GM21360 (cell line): ENCODE results near the gene SPATA9.
"Not testable (repeated sequence)": the region's sequence is repeated elsewhere in the genome, so short reads cannot be mapped to it uniquely, and the experiment has no call there.

ENCODE experiments used
- ATAC-seq: cut with Tn5 transposase; IDR thresholded peaks from one replicate; pipeline ENCODE4 v1.9.1; 2021; ENCODE audit warnings: mild to moderate bottlenecking, moderate library complexity; ENCODE audit not compliant: unreplicated experiment

The SPATA9 gene

GRCh38 chr5:95647886-95648860 lies 34.6 kb downstream of the SPATA9 start:
- no peak for ATAC-seq

- peak; percentile 96 for ATAC-seq
Observed at GRCh38 chr5:95646569-95647431, 36.0 kb downstream of the SPATA9 start, which contains the start of gene RFESD. Gene RFESD (plus strand): TSS chr5:95646777. CDS start chr5:95652272, 5,495 bp downstream.

GRCh38 chr5:95646226-95646568 lies 36.6 kb downstream of the SPATA9 start:
- ATAC-seq: not testable (repeated sequence)

- peak; percentile 44 for ATAC-seq
Observed at GRCh38 chr5:95644351-95645042, 38.3 kb downstream of the SPATA9 start.

- no peak for ATAC-seq
Observed at GRCh38 chr5:95643152-95643551, 39.6 kb downstream of the SPATA9 start.

GRCh38 chr5:95641741-95642220 lies 41.0 kb downstream of the SPATA9 start:
- no peak for ATAC-seq

GRCh38 chr5:95638632-95639031 lies 44.2 kb downstream of the SPATA9 start:
- ATAC-seq: no peak

- no peak for ATAC-seq
Observed at GRCh38 chr5:95634081-95634480, 48.7 kb downstream of the SPATA9 start.

- no peak for ATAC-seq
Observed at GRCh38 chr5:95633671-95634070, 49.1 kb downstream of the SPATA9 start.

GRCh38 chr5:95632942-95633341 lies 49.8 kb downstream of the SPATA9 start:
- not testable (repeated sequence) for ATAC-seq

- ATAC-seq: peak; percentile 81
Observed at GRCh38 chr5:95631991-95632675, 50.7 kb downstream of the SPATA9 start.

- peak; percentile 10 for ATAC-seq
Observed at GRCh38 chr5:95631255-95631958, 51.4 kb downstream of the SPATA9 start.

- no peak for ATAC-seq
Observed at GRCh38 chr5:95630394-95630917, 52.3 kb downstream of the SPATA9 start.

- ATAC-seq: no peak
Observed at GRCh38 chr5:95628933-95629332, 53.9 kb downstream of the SPATA9 start.

- no peak for ATAC-seq
Observed at GRCh38 chr5:95627971-95628810, 54.6 kb downstream of the SPATA9 start.

GRCh38 chr5:95626701-95627100 lies 56.1 kb downstream of the SPATA9 start:
- no peak for ATAC-seq

GRCh38 chr5:95624368-95624767 lies 58.4 kb downstream of the SPATA9 start:
- no peak for ATAC-seq

- no peak for ATAC-seq
Observed at GRCh38 chr5:95623706-95624105, 59.1 kb downstream of the SPATA9 start.
